K562 (cell line): ENCODE results near the gene SIRT2. TPM values are rescaled to one million over a fixed set of nuclear protein-coding genes. Genes with fewer than 3 reads are reported as not detected.

ENCODE experiments used
- ATF3 ChIP-seq, 2 experiments: fragments of 450-650 bp in 1 of 2; sonication (generic) in 1 of 2; formaldehyde crosslinking in 1 of 2; IDR thresholded peaks in 1 of 2; conservative IDR thresholded peaks in 1 of 2; 2 replicates each; pipeline versions ENCODE4 v1.6.1 to v1.8.1; 2016 to 2023; ENCODE audit warnings: mild to moderate bottlenecking in 2 of 2, moderate library complexity in 2 of 2, inconsistent platforms in 1 of 2, missing genetic modification reagents in 1 of 2
- CTCFL ChIP-seq: IDR thresholded peaks from 2 replicates; pipeline ENCODE4 v1.6.1; 2011; ENCODE audit warnings: borderline replicate concordance, low read depth, mild to moderate bottlenecking, moderate library complexity, low read length; ENCODE audit not compliant: insufficient read depth, poor library complexity, severe bottlenecking
- DACH1 ChIP-seq: fragments of 450-650 bp; IDR thresholded peaks from 2 replicates; pipeline ENCODE4 v1.6.1; 2018; ENCODE audit not compliant: partially characterized antibody
- HNRNPH1 ChIP-seq: fragments of 200-400 bp; formaldehyde crosslinking; optimal IDR thresholded peaks from 2 replicates; pipeline ENCODE3; 2017; ENCODE audit warnings: low read depth, mild to moderate bottlenecking, low read length, moderate library complexity
- NFE2 ChIP-seq: IDR thresholded peaks from 2 replicates; pipeline ENCODE4 v1.6.1; 2014; ENCODE audit warnings: antibody characterized with exemption, low read depth
- SRF ChIP-seq, 2 experiments: fragments of 250-450, 450-650 bp in 1 of 2; sonication (Bioruptor Pico) in 1 of 2; sonication (generic) in 1 of 2; formaldehyde crosslinking; IDR thresholded peaks; 2 replicates each; pipeline versions ENCODE4 v1.5.0 to v1.5.1; 2020 to 2022; ENCODE audit warnings: mild to moderate bottlenecking in 1 of 2, missing genetic modification reagents in 1 of 2
- ZNF395 ChIP-seq: fragments of 200-800 bp; sonication (Bioruptor generic); IDR thresholded peaks from 2 replicates; pipeline ENCODE4 v1.6.1; 2017; ENCODE audit warnings: missing genetic modification characterization, missing compliant biosample characterization
- polyA plus RNA-seq, 8 experiments: library from polyadenylated mRNA; depleted of rRNA in 4 of 8; stranded (reverse) in 5 of 8; unstranded in 3 of 8; fragments of >200 nt; fragmentation: Nextera tagmentation in 2 of 8; fragmentation: Illumina TruSeq in 1 of 8; extraction: Ambion mirVana in 2 of 8; extraction: Trizol in 1 of 8; gene quantifications; 2 replicates each; pipeline versions ENCODE4 v1.2.1 to v1.2.3, GENCODE V29; 2011 to 2014; ENCODE audit warnings: inconsistent platforms in 1 of 8, missing spikeins in 1 of 8
- total RNA-seq, 7 experiments: library from RNA; depleted of rRNA in 6 of 7; stranded (reverse); fragments of >200 nt in 6 of 7; fragmentation: Illumina TruSeq in 2 of 7; extraction: Trizol in 2 of 7; gene quantifications; 2 replicates each; pipeline versions ENCODE4 v1.2.1 to v1.2.3, GENCODE V29; 2011 to 2021; ENCODE audit warnings: low replicate concordance in 1 of 7

Gene SIRT2
- total and polyA plus RNA-seq, 9 of the 15 experiments (the other 6 are each of a cell fraction or from before 2014, with no cell fraction given) = 2.3 to 35.2 (median 22.9) TPM

GRCh38 chr19:38921420-38922274 lies 22.2 kb upstream of the SIRT2 start (continued):
- no peak for TF ChIP-seq ATF3 (IDR thresholded peaks at IDR 0.05)
- TF ChIP-seq ATF3 (CRISPR knock-in tag; conservative IDR thresholded peaks at IDR 0.05) = no peak
- no peak for TF ChIP-seq ZNF395 (CRISPR knock-in tag)
- TF ChIP-seq SRF (CRISPR knock-in tag; IDR thresholded peaks at IDR 0.05) = peak in 1 of 2 experiments; percentile 70; a peak in 1 of 4 replicates
- TF ChIP-seq DACH1 = no peak
- TF ChIP-seq CTCFL = no peak
- no peak for TF ChIP-seq NFE2
- no peak for TF ChIP-seq HNRNPH1
